GM12878 (cell line): Measurements from ENCODE around the gene SPR.

Experiments
- BCL3 ChIP-seq: IDR thresholded peaks from 2 replicates; pipeline ENCODE4 v1.6.1; 2011; ENCODE audit warnings: borderline replicate concordance, low read depth, mild to moderate bottlenecking, moderate library complexity, low read length; ENCODE audit not compliant: insufficient read depth, poor library complexity, severe bottlenecking
- CTCF ChIP-seq, 3 experiments: IDR thresholded peaks in 2 of 3; conservative IDR thresholded peaks in 1 of 3; 2 replicates each; pipeline ENCODE4 v1.5.1; 2011; ENCODE audit warnings: low read depth in 3 of 3, low read length in 3 of 3, mild to moderate bottlenecking in 3 of 3, control low read depth in 2 of 3, moderate library complexity in 2 of 3, inconsistent platforms in 1 of 3, mixed read lengths in 1 of 3; ENCODE audit not compliant: control insufficient read depth in 2 of 3, insufficient read depth in 1 of 3; ENCODE audit errors: extremely low read depth in 1 of 3
- JUNB ChIP-seq: IDR thresholded peaks from 2 replicates; pipeline ENCODE4 v1.6.1; 2016; ENCODE audit warnings: antibody characterized with exemption, mild to moderate bottlenecking
- MAX ChIP-seq: IDR thresholded peaks from 2 replicates; pipeline ENCODE4 v1.6.1; 2012; ENCODE audit warnings: low read depth, low read length, improper control_type of control experiment
- MEF2A ChIP-seq: IDR thresholded peaks from 2 replicates; pipeline ENCODE4 v1.6.1; 2011; ENCODE audit warnings: low read depth, mild to moderate bottlenecking, low read length, moderate library complexity; ENCODE audit not compliant: insufficient read depth
- NFYB ChIP-seq: IDR thresholded peaks from 2 replicates; pipeline ENCODE4 v1.6.1; 2011; ENCODE audit warnings: low read depth, mild to moderate bottlenecking, low read length, improper control_type of control experiment, moderate library complexity; ENCODE audit not compliant: insufficient read depth
- PRDM15 ChIP-seq: fragments of 450-650 bp; formaldehyde crosslinking; IDR thresholded peaks from 2 replicates; pipeline ENCODE4 v1.4.0; 2020; ENCODE audit warnings: mild to moderate bottlenecking, moderate library complexity
- REST ChIP-seq: IDR thresholded peaks from 2 replicates; pipeline ENCODE4 v1.6.1; 2012; ENCODE audit warnings: mild to moderate bottlenecking, low read depth, low read length
- SIN3A ChIP-seq: IDR thresholded peaks from 2 replicates; pipeline ENCODE4 v1.6.1; 2012; ENCODE audit warnings: low read depth, low read length, improper control_type of control experiment
- SPI1 ChIP-seq: IDR thresholded peaks from 2 replicates; pipeline ENCODE4 v1.6.1; 2011; ENCODE audit warnings: low read depth, mild to moderate bottlenecking, low read length, moderate library complexity, borderline replicate concordance; ENCODE audit not compliant: insufficient read depth
- TCF12 ChIP-seq: IDR thresholded peaks from 2 replicates; pipeline ENCODE4 v1.6.1; 2011; ENCODE audit warnings: low read depth, mild to moderate bottlenecking, low read length
- YY1 ChIP-seq: IDR thresholded peaks from 2 replicates; pipeline ENCODE4 v1.6.1; 2011; ENCODE audit warnings: low read depth, mild to moderate bottlenecking, low read length
- ZBTB40 ChIP-seq: fragments of 450-650 bp; IDR thresholded peaks from 2 replicates; pipeline ENCODE4 v1.6.1; 2016; ENCODE audit warnings: mild to moderate bottlenecking, moderate library complexity, borderline replicate concordance

GRCh38 chr2:72843301-72843700, 43.9 kb upstream of the SPR start:
- TF ChIP-seq MAX (no peak), NFYB (no peak), REST (no peak), SPI1 (no peak), ZBTB40 (no peak), PRDM15 (CRISPR knock-in tag) (no peak), MEF2A (no peak), BCL3 (no peak), TCF12 (no peak), YY1 (no peak), CTCF (IDR thresholded peaks at IDR 0.05 in 2 of 3, conservative IDR thresholded peaks at IDR 0.05 in 1 of 3; ENCODE audit: control insufficient read depth in 2 of 3, extremely low read depth in 1 of 3, insufficient read depth in 1 of 3, low read depth in 3 of 3, low read length in 3 of 3) (no peak), JUNB (no peak), SIN3A (no peak)
